GM23338 (cell line): Measurements from ENCODE around the gene CACNA1S. TPM values are rescaled to one million over a fixed set of nuclear protein-coding genes. Genes with fewer than 3 reads are reported as not detected.

Experiments used
- ATAC-seq: fragments of 200-7000 bp; cut with Tn5 transposase; 3 replicates; pipeline ENCODE4 v1.9.1; 2020
- DNase-seq: peaks from one replicate; pipeline ENCODE4 v3.0.0-alpha.2; 2015; ENCODE audit warnings: low spot score
- H2AFZ ChIP-seq: fragments of 200-600 bp; sonication (generic); 2 replicates; pipeline ENCODE4 v1.8.0; 2016; ENCODE audit warnings: antibody characterized with exemption, mild to moderate bottlenecking, moderate library complexity
- H3F3A ChIP-seq: fragments of 200-600 bp; sonication (generic); replicated peaks from 2 replicates; pipeline ENCODE4 v1.8.0; 2017; ENCODE audit warnings: antibody characterized with exemption, mixed run types, low read depth
- H3K27ac ChIP-seq: fragments of 200-600 bp; sonication (generic); 2 replicates; pipeline ENCODE4 v1.6.1; 2016; ENCODE audit warnings: low read depth
- H3K27me3 ChIP-seq: fragments of 200-600 bp; sonication (generic); 2 replicates; pipeline ENCODE4 v1.8.0; 2016; ENCODE audit warnings: mild to moderate bottlenecking, mixed run types, moderate library complexity; ENCODE audit not compliant: insufficient read depth
- H3K36me3 ChIP-seq: fragments of 200-600 bp; sonication (generic); 2 replicates; pipeline ENCODE4 v1.8.0; 2016; ENCODE audit warnings: mild to moderate bottlenecking; ENCODE audit not compliant: insufficient read depth
- H3K4me1 ChIP-seq: fragments of 200-600 bp; sonication (generic); 2 replicates; pipeline ENCODE4 v1.8.0; 2016; ENCODE audit warnings: mild to moderate bottlenecking, moderate library complexity; ENCODE audit not compliant: insufficient read depth
- H3K4me2 ChIP-seq: fragments of 200-600 bp; sonication (generic); 2 replicates; pipeline ENCODE4 v1.7.1; 2017; ENCODE audit warnings: mixed run types
- H3K4me3 ChIP-seq: fragments of 200-600 bp; sonication (generic); 2 replicates; pipeline ENCODE4 v1.6.1; 2016; ENCODE audit warnings: mixed run types
- H3K79me2 ChIP-seq: fragments of 200-600 bp; sonication (generic); replicated peaks from 2 replicates; pipeline ENCODE4 v1.8.0; 2017; ENCODE audit warnings: mild to moderate bottlenecking; ENCODE audit not compliant: insufficient read depth
- H3K9me2 ChIP-seq: fragments of 200-600 bp; sonication (generic); 2 replicates; pipeline ENCODE4 v1.8.0; 2017; ENCODE audit not compliant: insufficient read depth
- H4K20me1 ChIP-seq: fragments of 200-600 bp; sonication (generic); replicated peaks from 2 replicates; pipeline ENCODE4 v1.8.0; 2017; ENCODE audit warnings: mild to moderate bottlenecking; ENCODE audit not compliant: insufficient read depth
- H3K27ac Mint-ChIP-seq: 2 replicates; pipeline ENCODE4 v1.8.0; 2020; ENCODE audit warnings: inconsistent platforms, mild to moderate bottlenecking, moderate library complexity, mixed read lengths
- H3K27me3 Mint-ChIP-seq: 3 replicates; pipeline ENCODE4 v1.8.0; 2022; ENCODE audit warnings: low read depth, mild to moderate bottlenecking, moderate library complexity, mixed read lengths, inconsistent platforms; ENCODE audit not compliant: insufficient read depth, poor library complexity
- H3K36me3 Mint-ChIP-seq: 3 replicates; pipeline ENCODE4 v1.8.0; 2021; ENCODE audit warnings: low read depth, mild to moderate bottlenecking, inconsistent platforms, moderate library complexity, mixed read lengths
- H3K4me1 Mint-ChIP-seq: 3 replicates; pipeline ENCODE4 v1.8.0; 2020; ENCODE audit warnings: mild to moderate bottlenecking, inconsistent platforms, mixed read lengths
- H3K4me3 Mint-ChIP-seq: 3 replicates; pipeline ENCODE4 v1.8.0; 2021; ENCODE audit warnings: moderate library complexity, mild to moderate bottlenecking, inconsistent platforms, mixed read lengths
- H3K9me3 Mint-ChIP-seq: 3 replicates; pipeline ENCODE4 v1.8.0; 2020; ENCODE audit warnings: moderate library complexity, mild to moderate bottlenecking, inconsistent platforms, mixed read lengths
- CREB1 ChIP-seq: fragments of 250-450 bp; sonication (Bioruptor Pico); IDR thresholded peaks from 2 replicates; pipeline ENCODE4 v1.5.0; 2020; ENCODE audit warnings: low read depth, mild to moderate bottlenecking, moderate library complexity
- CTCF ChIP-seq, 2 experiments: fragments of 200-600 bp in 1 of 2; sonication (generic) in 1 of 2; conservative IDR thresholded peaks; 2 replicates each; pipeline versions ENCODE4 v1.5.1 to v1.6.1; 2016 to 2017; ENCODE audit warnings: antibody characterized with exemption in 2 of 2, low read depth in 2 of 2, mild to moderate bottlenecking in 2 of 2, moderate library complexity in 1 of 2
- ETS1 ChIP-seq: IDR thresholded peaks from 2 replicates; pipeline ENCODE4 v1.6.1; 2016; ENCODE audit warnings: antibody characterized with exemption
- EZH2 ChIP-seq: fragments of 200-600 bp; sonication (generic); IDR thresholded peaks from one replicate; pipeline ENCODE4 v1.8.0; 2017; ENCODE audit warnings: antibody characterized with exemption, mild to moderate bottlenecking, low read depth; ENCODE audit not compliant: unreplicated experiment
- EZH2phosphoT487 ChIP-seq: fragments of 200-600 bp; sonication (generic); IDR thresholded peaks from one replicate; pipeline ENCODE4 v1.8.1; 2018; ENCODE audit warnings: antibody characterized with exemption; ENCODE audit not compliant: unreplicated experiment
- JUNB ChIP-seq: IDR thresholded peaks from one replicate; pipeline ENCODE4 v1.6.1; 2016; ENCODE audit warnings: antibody characterized with exemption; ENCODE audit not compliant: unreplicated experiment
- NANOG ChIP-seq: IDR thresholded peaks from 2 replicates; pipeline ENCODE4 v1.6.1; 2016; ENCODE audit warnings: antibody characterized with exemption, borderline replicate concordance
- POLR2AphosphoS5 ChIP-seq: IDR thresholded peaks from 2 replicates; pipeline ENCODE4 v1.6.1; 2016; ENCODE audit warnings: antibody characterized with exemption, low read depth
- REST ChIP-seq: IDR thresholded peaks from one replicate; pipeline ENCODE4 v1.6.1; 2018; ENCODE audit warnings: antibody characterized with exemption; ENCODE audit not compliant: unreplicated experiment
- STAT1 ChIP-seq: IDR thresholded peaks from one replicate; pipeline ENCODE4 v1.6.1; 2016; ENCODE audit warnings: antibody characterized with exemption; ENCODE audit not compliant: unreplicated experiment
- ZNF114 ChIP-seq: fragments of 250-450 bp; sonication (Bioruptor Pico); IDR thresholded peaks from 2 replicates; pipeline ENCODE4 v1.5.0; 2020; ENCODE audit warnings: mild to moderate bottlenecking, moderate library complexity
- ZNF331 ChIP-seq: fragments of 250-450 bp; sonication (Bioruptor Pico); IDR thresholded peaks from 2 replicates; pipeline ENCODE4 v1.5.0; 2020; ENCODE audit warnings: low read depth, mild to moderate bottlenecking, moderate library complexity
- ZNF462 ChIP-seq: fragments of 250-450 bp; sonication (Bioruptor Pico); IDR thresholded peaks from 2 replicates; pipeline ENCODE4 v1.5.0; 2020; ENCODE audit warnings: mild to moderate bottlenecking, moderate library complexity
- polyA plus RNA-seq: library from polyadenylated mRNA; unstranded; fragments of >200 nt; fragmentation: Nextera tagmentation; extraction: Ambion mirVana; gene quantifications from 2 replicates; pipeline ENCODE4 v1.2.1, GENCODE V29; 2016
- total RNA-seq: library from RNA; depleted of rRNA; stranded (reverse); fragments of >200 nt; shearing (Covaris generic); gene quantifications from 2 replicates; pipeline ENCODE4 v1.2.3, GENCODE V29; 2014

Gene CACNA1S
- total and polyA plus RNA-seq, 2 experiments from 2014 or later, result 0.03 TPM; not detected in 1

GRCh38 chr1:201155354-201155753 is 43.1 kb upstream of the CACNA1S start:
- H3K27ac ChIP-seq, result no peak overlapping the region
- no peak overlapping the region for H3K27ac Mint-ChIP-seq
- H2AFZ ChIP-seq, result no peak overlapping the region
- H3K4me2 ChIP-seq, result no peak overlapping the region
- no peaks in the 10 kb centered on the region for H3K27me3 ChIP-seq
- H3K79me2 ChIP-seq, result peaks cover 16% of the 10 kb centered on the region
- H3K4me1 Mint-ChIP-seq, result peaks cover 16% of the 10 kb centered on the region
- H3K36me3 Mint-ChIP-seq, result peaks cover 26% of the 10 kb centered on the region
- no peaks in the 10 kb centered on the region for H3F3A ChIP-seq
- no peaks in the 10 kb centered on the region; the same call in 1 of the 2 replicates for H4K20me1 ChIP-seq
- ATAC-seq (no peak), DNase-seq (no peak)
- peaks cover 2% of the 10 kb centered on the region for H3K27me3 Mint-ChIP-seq
- 0 out of 2 replicates have a peak, but pooled peaks cover 11% of the 10 kb centered on the region for H3K4me1 ChIP-seq
- TF ChIP-seq JUNB, result no peak
- TF ChIP-seq POLR2AphosphoS5, result no peak
- TF ChIP-seq REST, result no peak
- TF ChIP-seq ZNF462 (CRISPR knock-in tag), result no peak
- no peak for TF ChIP-seq ZNF114 (CRISPR knock-in tag)
- TF ChIP-seq CREB1 (CRISPR knock-in tag), result no peak
- no peak for TF ChIP-seq EZH2
- TF ChIP-seq NANOG, result no peak
- TF ChIP-seq STAT1, result no peak
- TF ChIP-seq CTCF (conservative IDR thresholded peaks at IDR 0.05; ENCODE audit: low read depth in 2 of 2), result no peak
- TF ChIP-seq ETS1, result no peak
- no peak for TF ChIP-seq EZH2phosphoT487
- TF ChIP-seq ZNF331 (CRISPR knock-in tag), result no peak
- no peaks in the 10 kb centered on the region for H3K9me2 ChIP-seq
- H3K4me3 ChIP-seq, result no peak overlapping the region
- no peak overlapping the region for H3K4me3 Mint-ChIP-seq
- peaks cover 16% of the 10 kb centered on the region for H3K36me3 ChIP-seq
- peaks cover 5% of the 10 kb centered on the region for H3K9me3 Mint-ChIP-seq
